HG03439 (cell line): ENCODE results near the gene DHRSX.
"Not testable (repeated sequence)": the region's sequence is repeated elsewhere in the genome, so short reads cannot be mapped to it uniquely, and the experiment has no call there.

ENCODE experiments used
- ATAC-seq: cut with Tn5 transposase; IDR thresholded peaks from one replicate; pipeline ENCODE4 v1.9.1; 2021; ENCODE audit warnings: mild to moderate bottlenecking, moderate library complexity; ENCODE audit not compliant: unreplicated experiment

Gene DHRSX

DNA sequence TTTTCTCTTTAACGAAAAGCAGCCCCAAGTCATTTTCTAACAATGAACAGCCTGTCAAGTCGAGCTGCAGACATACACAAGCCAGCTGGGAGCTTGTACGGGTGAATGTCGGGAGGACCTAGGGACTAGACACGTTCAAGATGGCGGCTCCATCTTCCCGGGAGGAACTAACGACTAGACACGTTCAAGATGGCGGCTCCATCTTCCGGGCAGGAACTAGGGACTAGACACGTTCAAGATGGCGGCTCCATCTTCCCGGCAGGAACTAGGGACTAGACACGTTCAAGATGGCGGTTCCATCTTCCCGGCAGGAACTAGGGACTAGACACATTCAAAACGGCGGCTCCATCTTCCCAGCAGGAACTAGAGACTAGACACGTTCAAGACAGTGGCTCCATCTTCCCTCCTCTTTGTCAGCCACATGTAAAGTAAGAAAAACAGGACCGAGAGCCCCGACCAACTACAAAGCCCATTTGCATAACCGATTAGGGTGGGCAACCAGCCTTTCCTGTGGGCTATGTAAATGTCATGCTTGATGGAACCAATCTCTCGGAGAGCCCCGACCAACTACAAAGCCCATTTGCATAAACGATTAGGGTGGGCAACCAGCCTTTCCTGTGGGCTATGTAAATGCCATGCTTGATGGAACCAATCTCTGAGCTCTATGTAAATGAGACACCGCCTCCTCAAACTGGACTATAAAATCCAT is 175.5 kb downstream of the DHRSX start:
- no peak for ATAC-seq

DNA sequence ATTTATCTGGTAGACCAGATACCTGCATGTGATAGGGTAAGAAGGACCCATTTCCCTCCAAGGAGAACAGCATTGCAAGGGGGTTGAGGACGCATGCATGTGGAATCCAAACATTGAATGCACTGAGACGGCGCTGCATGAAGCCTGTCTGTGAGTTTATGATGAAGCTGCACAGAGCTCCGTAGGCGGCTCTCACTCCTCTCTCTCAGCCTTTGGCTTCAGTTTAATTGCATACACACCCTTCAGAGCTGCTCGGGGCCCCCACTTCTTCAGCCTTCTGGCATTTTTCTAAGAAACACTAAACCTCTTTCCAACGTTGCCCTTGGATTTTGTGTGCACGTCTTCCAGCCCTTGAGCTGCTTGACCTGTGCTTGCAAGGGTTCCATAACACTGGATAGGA is 176.6 kb downstream of the DHRSX start:
- ATAC-seq = no peak

DNA sequence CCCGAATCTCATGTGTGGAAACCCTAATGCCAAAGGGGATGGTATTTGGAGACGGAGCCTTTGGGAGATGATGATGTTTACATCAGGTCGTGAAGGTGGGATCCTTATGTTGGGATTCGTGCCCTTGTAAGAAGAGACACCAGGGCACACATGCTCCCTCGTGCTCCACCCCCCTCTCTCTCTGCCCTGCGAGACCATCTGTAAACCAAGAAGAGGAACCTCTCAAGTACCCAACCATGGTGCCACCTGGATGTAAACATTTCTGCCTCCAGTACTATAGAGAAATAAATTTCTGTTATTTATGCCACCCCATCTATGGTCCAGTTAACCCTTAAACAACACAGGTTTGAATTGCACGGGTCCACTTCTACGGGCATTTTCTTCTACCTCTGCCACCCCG is 179.4 kb downstream of the DHRSX start:
- ATAC-seq = no peak

GRCh38 chrX:2320580-2321327 is 180.0 kb downstream of the DHRSX start:
- no peak for ATAC-seq

- ATAC-seq = no peak
These were observed 180.7 kb downstream of the DHRSX start for GRCh38 chrX:2320089-2320488.

DNA sequence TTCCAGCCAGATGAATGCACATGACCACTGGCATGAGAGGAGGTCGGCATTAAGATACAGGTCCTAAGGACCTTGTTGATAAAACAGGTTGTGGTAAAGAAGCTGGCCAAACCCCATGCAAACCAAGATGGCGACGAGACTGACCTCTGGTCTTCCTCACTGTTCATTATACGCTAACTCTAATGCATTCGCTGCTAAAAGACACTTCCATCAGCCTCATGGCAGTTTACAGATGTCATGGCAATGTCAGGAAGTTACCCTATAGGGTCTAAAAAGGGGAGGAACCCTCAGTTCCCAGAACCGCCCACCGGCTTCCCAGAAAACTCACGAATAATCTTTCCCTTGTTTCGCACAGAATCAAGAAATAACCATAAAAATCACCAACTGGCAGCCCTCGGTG is 182.4 kb downstream of the DHRSX start:
- ATAC-seq = no peak

DNA sequence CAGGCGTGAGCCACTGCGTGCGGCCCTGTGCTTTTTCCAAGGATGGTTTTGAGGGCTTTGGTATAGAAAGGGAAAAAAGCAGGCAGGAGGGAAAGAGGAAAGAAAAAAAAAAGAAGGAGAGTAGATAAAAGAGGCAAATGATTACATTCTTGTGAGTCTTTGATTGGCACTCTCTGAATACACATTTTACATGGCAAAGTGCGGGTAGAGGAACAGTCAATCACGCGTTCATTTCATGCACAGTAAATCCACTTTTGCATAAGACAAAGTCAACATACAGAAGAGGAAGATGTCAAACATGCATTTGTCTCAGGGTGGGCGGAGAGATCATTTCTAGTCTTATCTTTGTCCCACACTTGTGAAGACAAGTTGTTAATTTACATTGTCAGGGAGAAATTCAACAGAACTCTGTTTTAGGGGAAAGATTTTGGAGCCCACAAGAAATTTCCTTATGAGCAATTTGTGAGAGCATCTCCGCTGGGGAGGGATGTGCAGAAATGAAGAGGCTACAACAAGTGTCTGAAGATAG is 183.2 kb downstream of the DHRSX start:
- no peak for ATAC-seq

GRCh38 chrX:2316534-2316933 is 184.2 kb downstream of the DHRSX start:
- ATAC-seq = no peak

DNA sequence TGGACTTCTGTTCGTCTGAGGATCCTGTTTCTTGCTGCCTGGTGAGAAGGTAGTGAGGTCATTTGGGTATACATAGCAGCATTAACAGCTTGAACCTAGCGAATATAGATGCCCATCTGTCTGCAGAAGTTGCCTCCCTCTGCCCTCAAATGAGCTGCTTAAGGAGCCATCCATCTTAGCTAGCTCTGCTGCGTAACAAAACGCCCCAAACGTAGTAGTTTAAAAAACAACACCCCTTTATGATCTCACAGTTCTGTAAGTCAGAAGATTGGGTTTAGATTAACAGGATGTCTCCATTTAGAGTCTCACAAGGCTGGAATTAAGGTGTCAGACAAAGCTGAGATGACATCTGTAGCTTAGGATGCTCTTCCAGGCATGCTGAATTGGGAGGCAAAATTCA is 185.3 kb downstream of the DHRSX start:
- ATAC-seq = no peak

DNA sequence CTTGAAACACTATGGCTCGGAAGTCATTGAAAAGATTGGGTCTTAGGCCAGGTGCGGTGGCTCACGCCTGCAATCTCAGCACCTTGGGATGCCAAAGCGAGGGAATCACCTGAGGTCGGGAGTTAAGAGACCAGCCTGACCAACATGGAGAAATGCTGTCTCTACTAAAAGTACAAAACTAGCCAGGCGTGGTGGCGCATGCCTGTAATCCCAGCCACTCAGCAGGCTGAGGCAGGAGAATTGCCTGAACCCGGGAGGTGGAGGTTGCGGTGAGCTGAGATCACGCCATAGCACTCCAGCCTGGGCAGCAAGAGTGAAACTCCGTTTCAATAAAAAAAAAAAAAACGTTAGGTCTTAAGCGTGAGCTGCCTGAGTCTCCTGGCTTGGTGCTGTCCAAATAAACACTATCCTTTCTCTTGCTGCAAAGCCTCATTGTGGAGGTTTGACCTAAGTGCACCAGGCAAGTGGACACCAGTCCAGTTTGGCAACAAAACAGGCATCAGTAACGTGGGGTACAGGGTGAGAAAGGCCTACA is 185.9 kb downstream of the DHRSX start:
- ATAC-seq = no peak

GRCh38 chrX:2313864-2314640 is 186.7 kb downstream of the DHRSX start:
- ATAC-seq = no peak

GRCh38 chrX:2312061-2312591 is 188.7 kb downstream of the DHRSX start:
- ATAC-seq = not testable (repeated sequence)

- no peak for ATAC-seq
These were observed 189.3 kb downstream of the DHRSX start for GRCh38 chrX:2311501-2311900.

GRCh38 chrX:2301901-2302300 is 198.9 kb downstream of the DHRSX start:
- ATAC-seq = no peak

GRCh38 chrX:2299871-2300270 is 200.9 kb downstream of the DHRSX start:
- no peak for ATAC-seq

DNA sequence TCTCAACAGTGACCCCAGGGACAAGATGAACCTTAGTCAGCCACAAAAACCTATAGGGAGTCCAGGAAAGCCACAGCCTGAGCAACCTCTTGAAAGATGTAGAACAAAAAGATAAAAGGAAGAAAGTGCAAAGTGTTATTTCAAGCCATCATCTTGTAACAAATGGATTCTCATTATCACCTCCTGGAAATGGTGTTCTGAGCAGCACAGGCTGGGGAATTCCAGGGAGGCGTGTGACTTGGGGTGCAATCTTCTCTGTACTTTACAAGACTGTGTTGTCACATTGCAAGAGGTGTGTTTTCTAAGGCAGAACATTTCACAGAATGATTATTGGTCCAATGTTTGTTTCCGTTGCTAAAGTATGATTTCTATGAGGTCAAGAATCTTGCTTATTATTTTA is 214.0 kb downstream of the DHRSX start:
- ATAC-seq = no peak

DNA sequence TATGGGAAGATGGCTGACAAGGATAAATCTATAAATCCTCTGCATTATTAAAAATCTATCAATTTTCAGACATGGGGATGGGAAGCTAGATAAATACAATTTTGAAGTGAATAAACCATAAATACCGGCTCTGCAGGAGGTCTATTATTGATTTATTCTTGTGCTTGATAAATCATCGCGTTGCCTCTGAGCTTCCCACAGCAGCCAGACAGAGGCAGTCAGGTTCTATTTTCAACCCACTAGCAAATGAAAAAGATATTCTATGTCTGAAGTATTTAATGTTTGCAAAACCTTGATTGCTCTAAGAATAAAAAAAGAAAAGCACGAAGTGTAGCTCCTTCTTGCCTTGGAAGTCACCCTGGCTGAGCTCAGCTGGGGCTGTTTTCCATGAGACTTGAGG is 216.2 kb downstream of the DHRSX start:
- ATAC-seq = no peak

GRCh38 chrX:2284133-2284532 is 216.6 kb downstream of the DHRSX start:
- ATAC-seq = no peak

DNA sequence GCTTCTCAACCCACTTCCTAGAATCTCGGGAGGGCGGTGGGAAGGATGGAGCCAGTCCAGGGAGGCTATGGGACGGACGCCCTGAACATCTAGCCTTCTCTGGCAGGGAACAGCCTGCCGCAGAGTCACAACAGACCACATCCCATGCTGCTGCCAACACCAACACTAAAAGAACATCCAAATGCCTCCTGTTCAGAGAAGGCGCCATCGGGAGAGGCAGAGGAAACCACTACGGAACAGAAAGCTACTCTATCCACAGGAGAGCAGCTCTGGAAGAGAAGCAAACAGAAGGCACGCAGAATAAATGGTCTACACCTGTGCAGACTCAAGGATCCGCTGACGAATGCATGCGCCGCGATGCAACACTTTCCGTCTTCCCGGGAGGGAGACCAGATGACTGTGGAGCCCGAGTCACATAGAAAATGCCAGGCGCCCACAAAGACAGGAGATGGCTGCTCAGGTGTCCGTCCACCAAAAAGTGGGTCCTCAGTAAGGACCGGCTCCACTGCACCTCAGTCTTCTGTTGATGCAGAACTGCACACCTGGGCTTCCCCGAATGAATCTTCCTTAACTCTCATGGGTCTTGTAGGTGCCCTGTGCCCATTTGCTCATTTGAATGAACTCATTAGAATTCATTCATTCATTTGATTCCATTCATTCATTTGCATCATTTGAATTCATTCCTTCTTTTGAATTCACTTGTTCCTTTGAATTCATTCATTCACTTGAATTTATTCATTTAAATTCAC is 217.5 kb downstream of the DHRSX start:
- no peak for ATAC-seq

- no peak for ATAC-seq
These were observed 218.2 kb downstream of the DHRSX start for GRCh38 chrX:2282490-2283090.
